Prostate gland (tissue), 2 donors: ENCODE results near the gene DZANK1.

Experiments
- POLR2A ChIP-seq: fragments of 450-650 bp; IDR thresholded peaks from one replicate; pipeline ENCODE4 v1.6.1; 2016; ENCODE audit warnings: antibody characterized with exemption, mild to moderate bottlenecking
- TF ChIP-seq, protein P1 (sequence below), 4 experiments: fragments of 200-600 bp in 2 of 4; fragments of 450-650 bp in 2 of 4; sonication (generic) in 2 of 4; IDR thresholded peaks; 1 replicate in 3 of 4; 2 replicates in 1 of 4; pipeline ENCODE4 v1.5.1; 2016 to 2019; ENCODE audit warnings: antibody characterized with exemption in 4 of 4, mild to moderate bottlenecking in 2 of 4, moderate library complexity in 2 of 4

DNA sequence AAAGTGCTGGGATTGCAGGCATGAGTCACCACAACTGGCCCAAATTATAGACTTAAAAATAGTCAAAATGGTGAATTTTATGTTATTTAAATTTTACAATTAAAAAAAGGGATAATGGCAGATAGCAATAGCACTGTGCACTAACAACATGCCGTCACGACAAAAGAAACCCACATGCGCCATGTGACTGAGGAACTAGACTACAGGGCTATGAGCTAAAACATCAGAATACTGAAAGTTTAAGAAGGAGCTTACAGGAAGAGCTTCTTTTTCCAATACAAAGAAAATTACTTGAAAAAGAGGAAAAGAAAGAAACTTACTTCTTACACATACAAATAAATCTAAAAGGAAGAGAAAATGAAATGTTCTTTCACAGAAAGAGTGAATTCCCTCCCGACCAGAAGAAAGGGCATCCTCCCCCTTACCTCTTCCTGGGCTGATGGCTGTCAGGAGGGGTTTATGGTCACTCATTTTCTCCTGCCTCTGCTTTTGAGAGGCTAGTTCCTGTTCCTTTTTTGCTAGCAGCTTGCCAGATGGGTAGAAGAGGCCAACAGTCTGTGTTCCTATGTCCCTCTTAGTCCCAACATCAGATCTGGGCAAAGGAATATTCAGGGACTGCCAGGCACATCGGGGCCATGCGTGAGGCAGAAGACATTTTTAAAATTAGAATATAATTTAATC, 54.5 kb downstream of the DZANK1 start:
- TF ChIP-seq, protein P1, sequence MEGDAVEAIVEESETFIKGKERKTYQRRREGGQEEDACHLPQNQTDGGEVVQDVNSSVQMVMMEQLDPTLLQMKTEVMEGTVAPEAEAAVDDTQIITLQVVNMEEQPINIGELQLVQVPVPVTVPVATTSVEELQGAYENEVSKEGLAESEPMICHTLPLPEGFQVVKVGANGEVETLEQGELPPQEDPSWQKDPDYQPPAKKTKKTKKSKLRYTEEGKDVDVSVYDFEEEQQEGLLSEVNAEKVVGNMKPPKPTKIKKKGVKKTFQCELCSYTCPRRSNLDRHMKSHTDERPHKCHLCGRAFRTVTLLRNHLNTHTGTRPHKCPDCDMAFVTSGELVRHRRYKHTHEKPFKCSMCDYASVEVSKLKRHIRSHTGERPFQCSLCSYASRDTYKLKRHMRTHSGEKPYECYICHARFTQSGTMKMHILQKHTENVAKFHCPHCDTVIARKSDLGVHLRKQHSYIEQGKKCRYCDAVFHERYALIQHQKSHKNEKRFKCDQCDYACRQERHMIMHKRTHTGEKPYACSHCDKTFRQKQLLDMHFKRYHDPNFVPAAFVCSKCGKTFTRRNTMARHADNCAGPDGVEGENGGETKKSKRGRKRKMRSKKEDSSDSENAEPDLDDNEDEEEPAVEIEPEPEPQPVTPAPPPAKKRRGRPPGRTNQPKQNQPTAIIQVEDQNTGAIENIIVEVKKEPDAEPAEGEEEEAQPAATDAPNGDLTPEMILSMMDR (IDR thresholded peaks at IDR 0.05): no peak
- TF ChIP-seq POLR2A: no peak
